ENCODE results near the gene LRFN5.

DNA sequence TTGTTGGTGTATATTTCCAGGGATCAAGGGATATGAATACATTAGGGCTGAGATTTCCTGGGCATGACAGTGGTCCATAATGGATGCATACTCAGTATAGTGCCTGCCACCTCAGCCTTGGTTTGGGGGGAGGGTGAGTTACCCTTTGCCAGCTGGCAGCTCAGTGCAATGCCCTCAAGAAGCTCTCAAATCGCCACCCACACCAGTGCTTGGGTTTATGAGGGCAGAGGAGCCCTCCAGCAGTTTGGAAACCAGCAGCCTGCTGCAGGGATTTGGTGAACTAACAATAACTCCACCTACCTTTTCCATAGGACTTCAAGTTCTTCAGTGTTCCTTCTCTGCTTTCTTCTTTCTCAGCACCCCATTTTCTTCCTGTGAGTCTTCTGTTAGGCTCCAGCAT is 218.9 kb downstream of the LRFN5 start:
- no peak for TF ChIP-seq ATF3 (IDR thresholded peaks at IDR 0.05; ENCODE audit: borderline replicate concordance, extremely low read depth, low read depth, low read length)
- no peak for TF ChIP-seq EZH2 (IDR thresholded peaks at IDR 0.05; ENCODE audit: borderline replicate concordance, control insufficient read depth, low read depth, low read length)

Data from GM12878 (cell line).